Measurements from ENCODE around the gene FBXL14.
"Not testable (repeated sequence)": the region's sequence is repeated elsewhere in the genome, so short reads cannot be mapped to it uniquely, and the experiment has no call there.

FBXL14 gene

DNA sequence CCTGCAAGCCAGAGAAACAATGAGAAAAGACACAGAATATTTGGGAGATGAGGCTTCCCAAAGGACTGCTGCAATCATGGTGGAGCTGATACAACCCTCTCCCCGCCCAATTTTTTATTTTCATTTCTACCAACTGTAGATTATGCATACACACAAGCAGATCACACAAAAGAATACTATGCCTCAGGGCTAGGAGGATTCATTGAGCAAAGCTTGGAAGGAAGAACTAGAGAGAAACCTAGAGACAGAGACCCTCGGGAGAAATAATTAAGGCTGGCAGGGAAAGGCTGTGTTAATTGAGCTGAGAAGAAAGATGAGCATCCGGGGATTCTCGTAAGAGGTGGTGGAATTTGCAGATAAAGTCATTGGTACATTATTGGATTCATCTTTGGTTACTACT, 24.8 kb upstream of the FBXL14 start:
- DNase-seq = no peak

DNA sequence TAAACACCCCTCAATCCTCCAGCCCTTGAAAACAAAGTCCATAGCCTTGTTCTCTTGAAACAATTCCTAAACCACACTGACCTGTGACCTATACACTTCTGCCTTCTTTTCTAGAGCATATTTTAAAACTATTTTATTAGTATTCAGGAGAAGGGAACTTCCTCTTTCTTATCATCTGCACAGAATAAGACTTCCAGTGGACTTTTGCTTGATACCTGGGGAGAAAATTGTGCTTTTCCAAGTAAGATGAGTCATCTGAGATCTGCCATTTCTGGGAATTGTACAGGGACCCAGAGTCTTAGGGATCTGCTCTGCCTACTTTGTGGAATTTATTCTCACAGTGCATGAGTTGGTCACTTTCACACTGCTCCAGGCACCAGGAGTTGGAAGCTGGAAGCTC, 24.1 kb upstream of the FBXL14 start:
- DNase-seq = no peak

DNA sequence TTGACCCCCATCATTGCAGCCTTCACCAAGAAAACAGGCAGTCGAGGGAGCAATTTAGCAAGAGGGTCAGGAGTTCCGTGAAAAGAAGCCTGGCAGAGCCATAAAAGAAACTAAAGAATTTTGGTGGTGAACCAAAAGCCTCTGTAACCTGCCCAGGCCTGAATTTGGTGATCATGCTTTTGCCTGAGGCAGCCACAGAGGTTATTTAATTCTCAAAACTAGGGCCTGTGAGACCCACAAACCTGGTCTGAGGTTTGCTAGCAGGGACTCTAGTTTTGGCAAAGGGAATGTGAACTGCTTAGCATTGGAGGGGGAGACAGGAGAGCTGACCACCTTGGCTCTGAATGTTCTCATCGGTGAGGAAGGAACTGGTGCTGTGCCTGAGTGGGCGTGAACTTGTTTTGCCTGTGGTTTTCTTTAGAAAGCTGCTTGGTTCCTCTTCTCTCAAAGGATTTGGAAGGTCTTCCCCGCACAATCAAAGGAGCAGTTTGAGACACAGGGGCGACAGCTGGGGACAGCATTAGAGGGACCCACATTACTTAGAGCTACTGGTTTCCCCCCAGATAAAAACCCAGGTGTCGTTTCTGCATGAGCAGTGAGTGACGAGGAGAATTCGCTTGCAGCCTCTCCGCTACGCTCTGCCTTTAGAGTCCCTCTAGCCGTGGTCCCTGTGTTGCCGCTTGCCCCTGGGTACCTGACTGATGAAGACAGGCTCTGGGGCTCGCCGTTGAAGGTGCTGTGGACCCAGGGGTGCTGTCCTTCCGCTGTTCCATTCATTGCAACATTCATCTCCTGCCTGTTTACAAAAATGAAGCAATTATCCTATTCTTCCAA, 22.1 kb upstream of the FBXL14 start:
- no peak for DNase-seq

DNA sequence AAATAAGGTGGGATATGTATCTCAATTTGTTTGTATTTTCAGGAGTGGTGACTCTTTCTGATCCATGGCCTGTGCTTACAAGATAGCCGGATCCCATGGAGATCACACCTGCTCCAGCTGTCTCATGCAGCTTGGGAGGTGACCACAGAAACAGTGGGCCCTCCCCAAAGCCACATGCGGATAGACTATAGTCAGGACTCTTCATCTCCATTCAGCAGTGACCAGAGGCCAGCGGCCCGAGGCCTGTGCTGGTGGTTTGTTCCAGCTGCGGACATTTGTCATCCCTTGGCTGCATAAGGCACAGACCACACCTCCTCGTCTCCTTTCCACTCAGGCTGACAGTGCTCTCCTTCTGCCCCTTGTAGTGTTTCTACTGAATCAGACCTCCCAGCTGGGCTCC, 20.0 kb upstream of the FBXL14 start:
- DNase-seq = no peak

DNA sequence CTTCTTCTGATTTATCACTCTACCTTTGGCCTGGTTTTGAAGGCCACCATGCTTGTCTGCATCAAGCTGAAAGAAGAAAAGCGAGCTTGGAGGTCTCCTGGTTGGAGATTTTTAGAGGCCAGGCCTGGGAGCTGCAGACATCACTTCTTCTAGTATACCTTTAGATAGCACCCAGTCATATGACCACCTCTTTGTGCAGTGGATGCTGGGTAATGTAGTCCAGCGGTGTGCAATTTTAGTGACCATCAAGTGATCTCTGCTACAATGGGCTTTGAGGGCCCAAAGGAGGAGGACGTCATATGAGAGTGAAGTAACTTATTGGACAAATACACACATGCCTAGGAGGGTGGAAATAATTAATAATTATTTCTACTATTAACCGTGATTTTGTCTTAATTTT, 19.5 kb upstream of the FBXL14 start:
- no peak for DNase-seq

DNA sequence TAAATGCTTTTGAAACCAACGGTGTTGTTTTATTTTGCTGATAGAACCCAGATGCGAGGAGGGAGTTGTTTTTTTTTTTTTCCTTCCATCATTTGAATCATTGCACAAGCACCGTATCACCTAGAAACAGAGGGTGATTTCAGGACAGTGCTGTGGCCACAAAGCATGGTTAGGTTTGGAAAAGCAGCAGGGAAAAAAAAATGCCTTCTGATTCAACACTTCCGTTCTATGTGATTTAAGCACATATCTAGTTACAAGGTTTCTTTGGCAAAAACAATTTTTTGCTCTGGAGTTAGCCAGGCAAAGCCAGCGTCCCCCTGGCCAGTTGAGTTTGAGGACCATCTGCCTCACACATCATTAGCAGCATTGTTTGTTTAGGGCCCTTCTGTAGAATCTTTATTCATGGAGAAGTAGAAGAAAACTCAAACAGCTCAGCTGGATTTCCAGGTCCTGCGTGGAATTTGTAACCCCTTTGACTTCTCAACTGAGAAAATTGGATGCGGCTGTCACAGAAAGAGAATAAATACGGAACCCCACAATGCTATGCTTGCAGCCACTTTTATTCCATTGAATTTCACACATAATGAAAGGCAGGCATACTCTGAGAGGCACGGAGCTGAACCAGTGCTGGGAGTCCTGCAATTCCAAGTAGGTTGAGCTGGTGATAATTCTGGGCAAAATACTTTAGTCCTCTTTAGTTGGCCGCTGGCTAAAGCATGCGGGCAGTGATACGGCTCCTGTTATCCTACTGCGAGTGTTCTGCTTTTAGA, 17.6 kb upstream of the FBXL14 start:
- DNase-seq = no peak

DNA sequence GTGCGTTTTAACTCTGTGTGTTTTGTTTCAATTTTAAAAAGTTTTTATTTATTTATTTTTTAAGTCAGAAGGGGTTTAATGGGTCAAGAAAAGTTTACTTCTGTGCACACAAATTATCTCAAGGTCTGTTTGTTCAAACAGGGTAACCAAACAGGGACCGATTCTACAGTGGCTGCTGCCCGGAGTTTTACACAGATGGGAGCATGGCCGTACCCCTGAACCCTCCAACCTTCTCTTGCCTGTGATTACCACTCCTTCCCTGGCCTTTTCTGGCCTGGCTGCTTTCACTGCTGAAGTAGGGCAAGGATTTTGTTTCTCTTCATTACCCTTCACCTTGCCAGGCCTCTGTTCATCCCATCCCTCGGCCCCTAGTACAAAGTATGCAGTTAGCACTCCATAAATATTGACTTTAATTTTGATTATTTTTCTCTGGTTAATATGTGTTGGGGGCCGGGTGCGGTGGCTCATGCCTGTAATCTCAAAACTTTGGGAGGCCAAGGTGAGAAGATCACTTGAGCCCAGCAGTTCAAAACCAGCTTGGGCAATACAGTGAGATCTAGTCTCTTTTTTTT, 15.8 kb upstream of the FBXL14 start:
- DNase-seq = no peak

DNA sequence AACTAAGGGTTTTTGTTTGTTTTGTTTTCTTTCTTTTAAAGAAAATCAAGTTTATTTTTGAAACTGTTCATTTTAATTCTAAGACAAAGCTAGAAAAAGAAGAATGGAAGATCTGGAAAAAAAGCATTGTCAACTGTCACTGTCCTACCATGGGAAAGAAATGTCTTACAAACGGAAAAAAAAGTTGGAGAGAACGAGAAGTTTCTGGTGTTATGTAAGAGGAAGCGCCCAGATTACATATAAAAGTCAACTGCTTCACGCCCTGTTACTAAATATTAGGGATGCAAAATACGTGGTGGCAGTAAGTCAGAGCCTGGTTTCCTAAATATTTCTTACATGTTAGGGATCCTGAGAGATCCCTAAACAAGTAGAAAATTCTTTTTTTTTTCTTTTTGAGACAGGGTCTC, 14.3 kb upstream of the FBXL14 start:
- DNase-seq = no peak

DNA sequence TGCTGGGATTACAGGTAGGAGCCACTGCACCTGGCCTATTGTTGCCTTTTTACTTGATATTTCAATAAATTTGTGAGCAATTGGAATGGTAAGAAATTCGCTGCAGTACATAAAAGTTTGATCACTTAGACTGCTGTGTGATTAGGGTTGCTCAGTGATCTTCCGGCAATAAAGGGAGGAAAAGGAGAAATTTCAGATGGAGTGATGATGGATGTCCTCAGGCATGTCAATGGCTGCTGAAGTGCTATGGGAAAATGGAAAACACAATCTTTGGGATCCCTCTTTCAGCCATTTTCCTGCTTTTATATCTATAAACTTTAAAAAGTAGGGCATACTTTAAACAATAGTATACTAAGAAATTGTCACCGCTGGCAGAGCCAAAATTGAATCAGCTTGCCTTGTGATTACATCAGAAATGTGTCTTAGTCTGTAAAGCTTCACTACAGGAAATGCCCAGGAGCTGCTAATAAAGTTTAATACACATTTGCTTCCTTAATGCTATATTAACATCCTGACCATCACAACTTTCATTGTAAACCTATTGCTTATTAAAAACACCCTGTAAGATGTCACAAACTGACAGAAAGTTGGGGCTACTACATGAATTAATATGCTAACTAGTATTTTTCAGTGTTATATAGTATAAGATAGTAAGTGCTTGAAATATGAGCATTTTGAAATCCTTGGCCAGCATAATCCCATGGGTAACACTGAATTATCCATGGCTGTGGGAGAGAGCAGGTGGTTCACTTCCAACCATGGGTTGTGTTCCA, 13.7 kb upstream of the FBXL14 start:
- DNase-seq = no peak

DNA sequence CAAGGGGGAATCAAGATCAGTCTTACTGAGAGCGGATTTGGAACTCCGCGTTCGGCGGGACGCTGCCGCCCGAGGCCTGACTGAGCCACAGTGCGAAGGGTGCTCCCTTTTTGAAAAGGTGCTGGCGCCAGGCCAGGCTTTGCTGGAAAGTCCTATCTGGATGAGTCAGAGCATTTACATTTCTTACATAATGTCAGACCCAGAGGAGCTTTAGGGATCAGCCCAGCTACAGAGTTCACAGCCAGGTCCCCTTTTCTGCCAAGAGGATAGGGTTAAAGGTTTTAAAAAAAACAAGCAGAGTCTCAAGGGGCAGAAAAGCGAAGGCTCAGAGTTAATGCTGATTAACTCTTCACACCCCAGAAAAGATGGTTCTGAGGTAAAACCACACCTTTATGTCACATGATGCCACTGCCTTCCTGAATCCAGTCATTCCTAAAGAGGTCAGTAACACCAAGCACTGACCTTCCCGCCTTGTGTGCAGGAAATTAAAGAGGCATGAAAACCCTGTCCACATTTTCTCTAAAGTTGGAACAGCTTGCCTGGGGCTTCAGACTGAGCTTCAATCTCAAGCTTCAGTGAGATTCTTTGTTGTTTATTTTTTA, 11.7 kb upstream of the FBXL14 start:
- DNase-seq = peak; percentile 79

DNA sequence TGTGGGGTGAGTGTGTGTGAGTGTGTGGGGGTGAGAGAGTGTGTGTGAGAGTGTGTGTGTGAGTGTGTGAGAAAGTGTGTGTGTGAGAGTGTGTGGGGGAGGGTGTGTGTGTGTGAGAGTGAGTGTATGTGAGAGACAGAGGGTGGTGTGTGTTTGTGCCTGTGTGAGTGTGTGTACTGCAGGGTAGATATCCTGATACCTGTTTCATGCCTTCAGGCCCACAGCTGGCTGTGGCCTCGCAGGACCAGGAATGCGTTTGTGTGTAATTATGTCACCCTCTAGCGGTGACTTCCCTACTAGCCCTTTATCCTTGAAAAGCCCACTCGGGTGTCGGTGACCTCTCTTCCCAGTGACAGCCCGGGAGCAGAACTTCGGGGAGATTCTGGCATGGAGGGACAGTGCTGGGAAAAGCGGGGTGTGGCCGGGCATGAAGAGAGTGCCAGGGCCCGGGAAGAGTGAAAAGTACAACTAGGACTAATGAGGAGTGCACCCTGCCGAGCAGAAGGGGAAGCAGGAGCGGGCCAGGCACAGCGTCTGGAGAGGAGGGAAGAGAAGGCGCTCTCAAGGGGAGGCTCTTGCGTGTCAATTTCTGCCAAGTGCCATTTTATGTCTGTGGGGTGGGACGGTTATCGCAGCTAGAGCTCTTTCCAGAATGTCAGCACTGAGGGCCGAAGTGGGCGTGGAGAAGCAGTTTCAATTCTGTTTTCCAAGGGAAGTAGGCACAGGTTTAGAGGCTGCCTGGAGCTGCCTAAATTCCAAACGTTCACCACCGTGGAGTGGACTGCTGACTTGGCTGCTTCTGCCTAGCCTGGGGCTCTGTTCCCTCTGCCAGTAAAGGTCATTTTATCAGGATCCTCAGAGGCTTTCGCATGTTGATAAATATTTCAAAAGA, 11.0 kb upstream of the FBXL14 start:
- DNase-seq = peak; percentile 72

DNA sequence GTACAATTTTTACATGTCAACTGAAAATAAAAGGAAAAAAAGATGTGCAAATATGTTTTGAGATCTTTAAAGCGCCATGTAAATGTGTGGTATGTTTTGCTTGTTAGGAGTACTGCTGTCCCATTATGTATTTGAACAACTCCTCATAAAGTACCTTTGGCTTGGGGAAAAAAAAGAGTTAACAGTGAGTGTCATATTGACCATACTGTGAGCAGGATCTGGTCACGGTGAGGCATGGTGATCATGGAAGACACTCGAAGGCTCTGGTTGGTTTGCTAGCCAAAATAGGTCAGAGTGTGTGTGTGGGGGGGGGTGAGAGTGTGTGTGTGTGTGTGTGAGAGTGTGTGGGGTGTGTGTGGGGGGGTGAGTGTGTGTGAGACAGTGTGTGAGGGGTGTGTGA, 10.1 kb upstream of the FBXL14 start:
- DNase-seq = no peak

DNA sequence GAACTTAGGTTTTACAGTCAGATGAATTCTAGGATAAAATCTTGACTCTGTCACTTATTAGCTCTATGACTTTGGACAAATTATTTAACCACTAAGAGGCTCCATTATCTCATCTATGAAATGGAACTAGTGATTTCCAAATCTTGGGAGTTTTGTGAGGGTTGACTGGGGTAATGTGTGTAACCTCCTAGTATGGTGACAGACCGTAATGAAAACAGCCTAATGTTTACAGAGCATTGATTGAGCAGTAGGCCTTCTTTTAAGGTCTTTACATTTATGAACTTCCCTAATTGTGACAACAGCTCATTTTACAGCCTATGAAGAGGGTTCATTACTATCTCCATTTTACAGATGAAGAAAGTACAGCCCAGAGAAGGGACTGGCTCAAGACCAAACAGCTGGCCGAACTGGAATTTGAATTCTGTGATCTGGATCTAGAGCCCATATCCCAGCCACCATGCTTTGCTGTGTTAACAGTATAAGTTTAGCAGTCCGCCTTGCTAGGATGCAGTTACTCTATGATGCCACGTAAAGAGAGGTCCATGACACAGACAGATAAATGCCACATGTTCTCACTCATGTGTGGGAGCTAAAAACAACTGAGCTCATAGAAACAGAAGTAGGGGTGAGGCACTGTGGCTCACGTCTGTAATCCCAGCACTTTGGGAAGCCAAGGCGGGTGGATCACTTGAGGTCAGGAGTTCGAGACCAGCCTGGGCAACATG, 9.1 kb upstream of the FBXL14 start:
- no peak for DNase-seq

DNA sequence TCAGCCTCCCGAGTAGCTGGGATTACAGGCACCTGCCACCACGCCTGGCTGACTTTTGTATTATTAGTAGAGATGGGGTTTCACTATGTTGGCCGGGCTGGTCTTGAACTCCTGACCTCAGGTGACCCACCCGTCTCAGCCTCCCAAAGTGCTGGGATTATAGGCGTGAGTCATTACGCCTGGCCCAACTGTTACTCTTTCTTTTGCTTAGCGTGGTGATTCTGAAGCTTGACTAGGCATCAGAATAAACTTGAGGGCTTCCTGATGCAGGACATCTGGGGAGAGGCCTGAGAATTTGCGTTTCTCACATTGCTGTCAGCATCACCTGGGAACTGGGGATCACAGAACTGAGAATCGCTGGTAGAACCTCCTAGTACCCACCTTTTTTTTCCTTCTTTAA, 8.3 kb upstream of the FBXL14 start:
- DNase-seq = not testable (repeated sequence)

DNA sequence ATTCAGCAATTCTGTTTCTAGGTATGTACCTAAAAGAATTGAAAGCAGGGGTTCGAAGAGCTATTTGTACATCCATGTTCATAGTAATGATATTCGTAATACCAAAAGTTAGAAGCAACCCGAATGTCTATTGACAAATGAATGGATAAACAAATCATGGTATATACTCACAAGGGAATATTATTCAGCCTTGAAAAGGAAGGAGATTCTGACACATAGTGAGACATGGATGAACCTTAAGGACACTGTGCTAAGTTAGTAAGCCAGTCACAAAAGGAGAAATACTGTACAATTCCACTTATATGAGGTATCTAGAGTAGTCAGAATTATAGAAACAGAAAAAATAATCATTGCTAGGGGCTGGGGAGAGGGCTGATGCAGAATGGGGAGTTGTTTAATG, 4.4 kb upstream of the FBXL14 start:
- DNase-seq = no peak

DNA sequence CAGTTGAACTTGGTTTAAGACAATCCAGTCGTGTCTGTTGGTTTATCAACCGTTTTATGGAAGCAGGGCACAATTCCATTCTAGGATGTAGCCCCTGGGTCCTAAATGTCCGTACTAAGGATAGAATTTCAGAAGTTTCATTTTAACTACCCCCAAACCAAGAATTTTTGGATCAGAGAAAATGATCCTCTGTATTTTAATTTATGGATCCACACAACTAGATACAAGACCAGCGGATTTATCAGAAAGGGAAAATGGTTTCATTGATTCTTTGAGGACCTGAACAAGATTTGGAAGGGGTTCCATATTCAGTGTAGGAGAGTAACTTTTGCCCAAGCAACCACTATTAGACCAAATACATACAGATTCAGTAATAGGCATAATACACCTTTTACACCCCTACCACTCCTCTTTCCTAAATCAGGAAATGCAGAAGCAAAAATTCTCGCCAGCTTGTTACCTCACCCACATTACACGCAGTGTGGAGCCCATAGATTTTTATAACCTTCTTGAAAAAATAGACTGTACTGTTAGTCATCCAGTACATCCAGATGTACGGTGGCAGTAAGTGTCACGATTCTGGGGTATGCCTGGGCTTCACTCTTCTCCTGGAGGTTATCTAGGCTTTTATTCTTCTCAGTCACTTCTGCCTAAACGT, 1.4 kb upstream of the FBXL14 start:
- DNase-seq = no peak

DNA sequence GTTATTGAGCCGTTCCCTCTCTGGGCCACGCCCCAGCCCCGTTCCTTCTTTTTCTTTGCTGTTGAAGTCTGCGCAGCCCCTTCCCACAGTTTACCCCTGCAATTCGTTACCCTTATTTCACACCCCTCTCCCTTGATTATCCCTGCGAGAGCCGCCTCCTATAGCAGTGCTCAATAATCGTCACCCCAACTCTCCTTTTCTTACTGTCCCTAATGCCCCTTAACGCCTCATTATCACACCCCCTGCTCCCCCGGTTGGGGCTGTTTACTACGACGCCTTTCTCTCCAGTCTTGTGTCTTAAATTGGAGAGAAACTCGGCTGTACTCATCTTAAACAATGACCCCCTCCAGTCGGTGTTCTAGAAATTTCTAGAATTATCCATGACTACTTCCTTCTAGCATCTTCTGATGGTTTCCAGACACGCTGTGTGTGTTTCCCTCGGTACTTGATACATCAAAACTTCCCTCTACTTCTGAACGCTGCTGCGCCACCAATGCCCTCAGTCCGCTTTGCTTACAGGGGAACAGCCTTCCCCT, 713 bp upstream of the FBXL14 start:
- peak; percentile 41 for DNase-seq

DNA sequence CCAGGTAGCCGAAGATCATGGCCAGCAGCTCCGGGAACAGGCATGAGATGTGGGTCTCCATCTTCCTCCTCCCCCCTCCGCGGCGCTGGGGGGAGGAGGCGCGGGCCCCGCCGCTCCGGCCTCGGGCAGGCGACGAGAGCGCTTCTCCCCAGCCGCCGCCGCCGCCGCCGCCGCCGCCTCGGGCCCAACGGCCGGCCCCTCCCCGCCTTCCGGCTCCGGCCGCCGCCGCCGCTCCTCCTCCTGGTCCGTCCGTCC, 448 bp downstream of the FBXL14 start:
- no peak for DNase-seq

DNA sequence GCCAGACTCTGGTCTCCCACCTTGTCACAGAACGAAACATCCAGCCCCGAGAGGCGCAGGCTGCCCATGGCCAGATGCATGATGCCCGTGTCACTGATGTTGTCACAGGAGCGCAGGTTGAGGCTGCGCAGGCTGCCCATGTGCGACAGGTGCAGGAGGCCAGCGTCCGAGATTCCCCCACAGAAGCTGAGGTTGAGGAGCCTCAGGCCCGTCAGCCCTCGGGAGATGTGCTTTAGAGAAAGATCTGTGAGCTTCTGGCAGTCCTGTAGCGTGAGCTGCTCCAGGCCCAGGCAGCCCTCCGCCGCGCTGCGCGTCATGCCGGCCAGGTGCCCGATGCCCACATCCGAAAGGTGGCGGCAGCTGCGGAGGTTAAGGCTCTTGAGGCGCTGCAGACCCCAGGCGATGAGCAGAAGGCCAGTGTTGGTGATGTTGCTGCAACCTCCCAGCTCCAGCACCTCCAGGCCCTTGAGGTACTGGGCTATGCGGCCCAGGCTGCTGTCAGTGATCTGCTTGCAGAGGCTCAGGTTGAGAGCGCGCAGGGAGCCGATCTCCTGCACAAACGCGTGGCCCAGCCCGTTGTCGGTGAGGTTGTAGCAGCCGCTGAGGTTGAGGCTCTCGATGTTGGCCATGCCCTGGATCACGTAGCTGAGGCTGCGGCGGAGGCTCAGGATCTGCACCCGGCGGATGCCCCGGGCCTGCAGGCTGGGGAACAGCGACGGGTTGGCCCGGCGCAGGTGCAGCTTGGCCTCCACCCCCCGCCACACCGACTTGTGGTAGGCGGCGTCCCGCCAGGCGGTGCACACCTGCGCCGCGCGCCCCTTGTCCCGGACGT, 991 bp downstream of the FBXL14 start:
- peak; percentile 71 for DNase-seq
